GM19193 (cell line): ENCODE measurements around the gene C11orf54.

Source experiments
- POLR2A ChIP-seq: IDR thresholded peaks from 4 replicates; pipeline ENCODE4 v1.6.1; 2011; ENCODE audit not compliant: insufficient read depth, insufficient read length; ENCODE audit errors: extremely low read depth

The C11orf54 gene

GRCh38 chr11:93747122-93747521 lies 5.7 kb downstream of the C11orf54 start:
- no peak for TF ChIP-seq POLR2A

GRCh38 chr11:93751001-93751400 lies 9.5 kb downstream of the C11orf54 start:
- no peak for TF ChIP-seq POLR2A

GRCh38 chr11:93753241-93753640 lies 11.8 kb downstream of the C11orf54 start:
- no peak for TF ChIP-seq POLR2A

DNA sequence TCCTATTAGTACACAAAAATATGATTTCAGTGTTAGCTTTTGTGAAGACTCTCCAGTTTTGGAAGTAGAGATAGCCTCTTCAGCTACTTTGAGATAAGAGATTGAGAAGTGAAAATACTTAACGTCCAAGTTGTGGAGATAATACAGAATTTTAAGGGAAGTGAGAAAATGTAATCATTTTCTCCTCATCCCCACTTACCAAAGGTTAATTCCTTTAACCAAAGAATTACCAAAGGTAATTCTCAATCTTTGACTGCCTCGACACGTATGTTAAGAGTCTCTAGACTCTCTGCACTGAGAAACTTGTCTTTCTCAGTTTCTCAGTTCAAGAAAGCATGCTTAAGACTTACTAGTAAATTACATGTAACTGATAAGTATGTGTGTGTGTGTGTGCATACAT lies 15.3 kb downstream of the C11orf54 start:
- TF ChIP-seq POLR2A: no peak

DNA sequence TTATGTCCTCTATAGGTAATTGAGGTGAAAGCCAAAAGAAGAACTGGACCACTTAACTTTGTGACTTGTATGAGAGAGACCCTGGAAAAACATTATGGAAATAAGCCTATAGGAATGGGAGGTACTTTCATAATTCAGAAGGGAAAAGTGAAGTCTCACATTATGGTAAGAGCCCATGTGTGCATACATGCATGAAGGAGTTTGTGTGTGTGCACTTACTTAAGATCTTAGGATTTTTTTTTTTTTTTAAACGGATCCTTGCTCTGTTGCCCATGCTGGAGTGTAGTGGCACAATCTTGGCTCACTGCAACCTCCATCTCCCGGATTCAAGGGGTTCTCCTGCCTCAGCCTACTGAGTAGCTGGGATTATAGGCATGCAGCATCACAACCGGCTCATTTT lies 15.8 kb downstream of the C11orf54 start:
- no peak for TF ChIP-seq POLR2A

- TF ChIP-seq POLR2A: no peak
Observed at GRCh38 chr11:93757924-93758865, 16.7 kb downstream of the C11orf54 start.

- no peak for TF ChIP-seq POLR2A
Observed at GRCh38 chr11:93761910-93762309, 20.4 kb downstream of the C11orf54 start.

- no peak for TF ChIP-seq POLR2A
Observed at GRCh38 chr11:93765551-93765950, 24.1 kb downstream of the C11orf54 start.

GRCh38 chr11:93766504-93766903 lies 25.0 kb downstream of the C11orf54 start:
- TF ChIP-seq POLR2A: no peak

GRCh38 chr11:93767018-93767417 lies 25.5 kb downstream of the C11orf54 start:
- no peak for TF ChIP-seq POLR2A

DNA sequence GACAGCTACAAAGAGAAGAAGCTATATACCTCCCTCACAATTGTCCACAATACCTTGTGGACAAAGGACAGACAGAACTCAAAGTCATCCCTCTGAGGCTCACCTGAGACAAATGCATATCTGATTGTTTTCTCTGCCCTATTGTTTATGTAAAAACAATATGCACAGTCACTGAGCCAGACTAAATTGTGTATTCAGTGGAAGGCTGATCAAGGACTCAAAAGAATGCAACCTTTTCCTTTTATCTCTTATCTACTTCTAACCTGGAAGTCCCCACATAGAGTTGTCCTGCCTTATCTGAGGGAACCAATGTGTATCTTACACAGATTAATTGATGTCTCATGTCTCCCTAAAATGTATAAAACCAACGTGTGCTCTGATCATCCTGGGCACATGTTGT lies 28.7 kb downstream of the C11orf54 start:
- no peak for TF ChIP-seq POLR2A

DNA sequence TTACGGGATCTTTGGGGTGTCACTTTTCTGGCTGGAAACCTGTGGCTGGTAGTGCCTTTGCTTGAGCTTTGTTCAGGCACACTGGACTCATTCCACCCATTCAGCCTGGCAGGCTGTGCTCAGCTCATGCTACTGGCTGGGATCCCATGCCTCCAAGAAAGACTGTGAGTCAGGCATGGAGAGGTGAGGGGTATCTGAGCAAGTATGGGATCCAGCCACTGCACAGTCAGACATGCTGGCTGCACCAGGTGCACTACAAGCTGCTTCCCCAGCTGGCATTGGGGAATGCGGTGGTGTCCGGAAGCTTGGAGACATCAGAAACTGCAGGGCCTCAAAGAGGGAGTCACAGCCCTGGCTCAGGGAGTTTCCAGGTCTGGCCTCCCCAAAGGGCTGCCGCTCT lies 30.7 kb downstream of the C11orf54 start:
- no peak for TF ChIP-seq POLR2A

- no peak for TF ChIP-seq POLR2A
Observed at GRCh38 chr11:93773045-93773477, 31.6 kb downstream of the C11orf54 start.

GRCh38 chr11:93773601-93774200 lies 32.2 kb downstream of the C11orf54 start:
- no peak for TF ChIP-seq POLR2A

- TF ChIP-seq POLR2A: no peak
Observed at GRCh38 chr11:93775289-93775688, 33.8 kb downstream of the C11orf54 start.

DNA sequence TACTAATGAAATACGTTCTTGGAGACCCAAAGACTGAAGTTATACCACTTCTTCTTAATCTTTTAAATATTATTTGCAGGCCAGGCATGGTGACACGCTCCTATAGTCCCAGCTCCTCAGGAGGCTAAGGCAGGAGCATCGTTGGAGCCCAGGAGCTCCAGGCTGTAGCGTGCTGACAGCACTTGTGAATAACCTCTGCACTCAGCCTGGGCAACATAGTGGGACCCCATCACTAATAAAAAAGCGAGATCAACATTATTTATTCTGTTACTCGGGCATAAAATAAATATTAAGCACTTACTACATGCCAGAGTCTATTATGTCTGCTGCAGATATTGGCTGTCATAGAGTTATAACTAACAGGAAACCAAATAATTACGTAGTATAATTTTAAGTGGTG lies 41.9 kb downstream of the C11orf54 start:
- TF ChIP-seq POLR2A: no peak
